Neural crest cell (in vitro differentiated cells): ENCODE data around the gene SMARCA2. TPM values are rescaled to one million over a fixed set of nuclear protein-coding genes. Genes with fewer than 3 reads are reported as not detected.

Experiments used
- DNase-seq: peaks from one replicate; pipeline ENCODE4 v3.0.0; 2021; ENCODE audit warnings: low read depth, mixed read lengths, low spot score
- H3K27ac Mint-ChIP-seq: one replicate; pipeline ENCODE4 v1.8.0; 2021; ENCODE audit warnings: mild to moderate bottlenecking, mixed read lengths; ENCODE audit not compliant: unreplicated experiment
- H3K27me3 Mint-ChIP-seq: 2 replicates; pipeline ENCODE4 v1.8.0; 2021; ENCODE audit warnings: low read depth, mild to moderate bottlenecking, mixed read lengths
- H3K36me3 Mint-ChIP-seq: 2 replicates; pipeline ENCODE4 v1.8.0; 2021; ENCODE audit warnings: low read depth, mild to moderate bottlenecking, mixed read lengths
- H3K4me1 Mint-ChIP-seq: 2 replicates; pipeline ENCODE4 v1.8.0; 2021; ENCODE audit warnings: mixed read lengths
- H3K4me3 Mint-ChIP-seq: one replicate; pipeline ENCODE4 v1.8.0; 2021; ENCODE audit warnings: mild to moderate bottlenecking, mixed read lengths
- H3K9me3 Mint-ChIP-seq: 2 replicates; pipeline ENCODE4 v1.8.0; 2021; ENCODE audit warnings: mixed read lengths
- CTCF ChIP-seq: fragments of 200-600 bp; sonication (generic); conservative IDR thresholded peaks from 2 replicates; pipeline ENCODE4 v1.5.0; 2021; ENCODE audit warnings: antibody characterized with exemption, mild to moderate bottlenecking
- total RNA-seq: library from RNA; stranded (reverse); gene quantifications from 2 replicates; pipeline ENCODE4 v1.2.1, GENCODE V29; 2021

The SMARCA2 gene
- total RNA-seq, 1 donor from 2014 or later: 19.4 TPM

GRCh38 chr9:2023532-2023931 is 8.4 kb downstream of the SMARCA2 start:
- H3K4me1 Mint-ChIP-seq: peaks cover 12% of the 10 kb centered on the region
- H3K36me3 Mint-ChIP-seq: no peaks in the 10 kb centered on the region
- H3K27me3 Mint-ChIP-seq: peaks cover 34% of the 10 kb centered on the region
- no peak overlapping the region for H3K27ac Mint-ChIP-seq
- no peak overlapping the region for H3K4me3 Mint-ChIP-seq
- no peak for TF ChIP-seq CTCF
- peaks cover 3% of the 10 kb centered on the region for H3K9me3 Mint-ChIP-seq
- no peak for DNase-seq

GRCh38 chr9:2024888-2025782 is 10.0 kb downstream of the SMARCA2 start:
- H3K27ac Mint-ChIP-seq: no peak overlapping the region
- peaks cover 5% of the 10 kb centered on the region for H3K4me1 Mint-ChIP-seq
- no peak overlapping the region for H3K4me3 Mint-ChIP-seq
- TF ChIP-seq CTCF: no peak
- no peaks in the 10 kb centered on the region for H3K36me3 Mint-ChIP-seq
- H3K27me3 Mint-ChIP-seq: peaks cover 19% of the 10 kb centered on the region
- DNase-seq: no peak
- peaks cover 3% of the 10 kb centered on the region for H3K9me3 Mint-ChIP-seq

DNA sequence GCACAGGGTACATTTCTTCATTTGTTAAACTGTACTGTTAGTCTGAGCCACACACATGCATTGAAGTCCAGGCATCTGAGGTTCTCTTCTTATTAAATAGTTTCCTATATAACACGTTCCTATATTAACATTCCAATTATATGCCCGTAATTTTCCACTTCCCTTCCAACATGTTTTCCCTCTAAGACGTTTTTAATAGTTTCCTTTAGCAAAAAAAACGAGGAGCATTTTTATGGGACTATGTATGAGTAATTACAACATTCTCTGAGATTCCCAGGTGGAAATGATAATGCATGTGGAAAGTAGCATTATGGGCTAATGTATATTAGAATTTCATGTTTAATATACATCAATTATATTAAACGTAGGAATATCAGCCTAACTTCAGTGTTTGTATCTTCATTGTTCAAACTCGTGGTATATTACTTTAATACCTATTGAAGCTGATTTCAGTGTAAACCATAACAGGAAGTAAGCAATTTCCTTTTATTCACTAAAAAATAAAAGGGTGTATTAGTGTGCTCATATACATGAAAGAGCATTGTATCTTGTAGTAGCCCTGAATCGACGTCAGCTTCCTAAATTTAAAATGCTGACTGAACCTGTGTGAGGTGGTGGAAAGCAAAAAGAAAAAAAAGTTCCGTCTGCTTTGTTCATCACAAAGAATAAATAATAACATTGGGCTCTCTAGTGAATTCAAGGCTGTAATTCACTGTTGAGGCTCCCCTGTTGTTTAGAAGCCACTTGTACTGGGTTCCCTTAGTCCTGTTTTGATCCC is 11.3 kb downstream of the SMARCA2 start:
- Mint-ChIP-seq H3K36me3 (no peaks in the 10 kb centered on the region), H3K9me3 (peaks cover 3% of the 10 kb centered on the region), H3K4me1 (peaks cover 5% of the 10 kb centered on the region)

DNA sequence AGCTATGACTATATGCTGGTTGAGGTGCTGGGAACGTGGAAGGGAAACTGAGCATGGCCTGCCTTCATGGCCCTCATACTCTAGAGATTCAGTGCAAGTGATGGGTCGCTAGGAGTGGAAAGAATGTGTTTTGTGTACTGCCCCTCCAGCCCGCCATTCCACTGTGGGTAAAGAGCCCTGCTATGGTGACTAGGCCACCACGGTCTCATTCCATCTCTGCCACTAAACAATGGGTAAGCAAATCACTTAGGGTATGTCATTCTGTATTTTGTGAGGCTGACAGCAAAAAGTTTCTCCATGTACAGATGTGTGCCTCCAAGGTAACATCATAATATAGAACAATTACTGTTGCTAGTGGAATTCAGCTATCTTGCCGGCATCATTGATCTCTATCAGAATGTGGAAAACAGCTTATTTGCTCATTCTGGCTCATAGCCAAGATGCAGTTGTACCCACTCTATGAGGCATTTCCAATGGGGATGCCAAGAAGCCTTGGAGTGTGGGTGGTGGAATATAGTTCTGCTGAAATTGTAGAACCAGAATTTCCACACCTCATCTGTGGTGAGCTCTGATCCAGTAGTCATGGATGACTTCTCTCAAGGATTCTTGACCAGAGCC is 12.5 kb downstream of the SMARCA2 start:
- H3K9me3 Mint-ChIP-seq: peaks cover 3% of the 10 kb centered on the region
- TF ChIP-seq CTCF: no peak
- peaks cover 5% of the 10 kb centered on the region for H3K4me1 Mint-ChIP-seq
- no peak overlapping the region for H3K4me3 Mint-ChIP-seq
- DNase-seq: no peak
- no peaks in the 10 kb centered on the region for H3K36me3 Mint-ChIP-seq
- no peaks in the 10 kb centered on the region for H3K27me3 Mint-ChIP-seq
- no peak overlapping the region for H3K27ac Mint-ChIP-seq

More for the DNA sequence above, 11.3 kb downstream of the SMARCA2 start:
- Mint-ChIP-seq H3K27ac (no peak overlapping the region), H3K27me3 (peaks cover 9% of the 10 kb centered on the region), H3K4me3 (no peak overlapping the region)
- TF ChIP-seq CTCF: no peak
- DNase-seq: no peak

GRCh38 chr9:2028888-2029287 is 13.7 kb downstream of the SMARCA2 start:
- no peak for DNase-seq
- Mint-ChIP-seq H3K36me3 (no peaks in the 10 kb centered on the region), H3K27ac (no peak overlapping the region), H3K27me3 (no peaks in the 10 kb centered on the region), H3K4me1 (peaks cover 5% of the 10 kb centered on the region), H3K9me3 (peaks cover 3% of the 10 kb centered on the region), H3K4me3 (no peak overlapping the region)
- TF ChIP-seq CTCF: no peak
